IMR-90 (cell line): Measurements from ENCODE around the gene ZNF280B. TPM values are rescaled to one million over a fixed set of nuclear protein-coding genes. Genes with fewer than 3 reads are reported as not detected.

Experiments used
- ATAC-seq: fragments of 200-7000 bp; cut with Tn5 transposase; 2 replicates; pipeline ENCODE4 v1.9.1; 2020; ENCODE audit warnings: low read depth, mild to moderate bottlenecking, moderate library complexity
- BruUV-seq: library from RNA; stranded (reverse); fragments of 400-500 nt; replicated peaks from 2 replicates; lab custom pipeline; 2021; lab: Mats Ljungman, UMichigan
- CTCF ChIA-PET: fragments of 300-600 bp; formaldehyde crosslinking; extraction: SDS; loops from one replicate; lab custom pipeline; 2021; ENCODE audit warnings: antibody characterized with exemption; lab: Yijun Ruan, JAX
- POLR2A ChIA-PET: fragments of 300-600 bp; sonication (Branson Sonifier 250); formaldehyde crosslinking; loops from one replicate; lab custom pipeline; 2022; ENCODE audit warnings: antibody characterized with exemption; ENCODE audit not compliant: unreplicated experiment; lab: Charles Lee
- DNase-seq: peaks from one replicate; pipeline ENCODE4 v3.0.0; 2013
- H2AFZ ChIP-seq: replicated peaks from 2 replicates; pipeline ENCODE3; 2013; ENCODE audit warnings: low read length, mild to moderate bottlenecking; ENCODE audit not compliant: poor library complexity
- H2AK5ac ChIP-seq: 2 replicates; pipeline ENCODE4 v1.6.1; 2013; ENCODE audit warnings: low read depth, low read length, inconsistent platforms
- H2AK9ac ChIP-seq: replicated peaks from 2 replicates; pipeline ENCODE3; 2013; ENCODE audit warnings: mild to moderate bottlenecking, low read depth, low read length, moderate library complexity; ENCODE audit not compliant: poor library complexity
- H2BK120ac ChIP-seq: 2 replicates; pipeline ENCODE4 v1.6.1; 2013; ENCODE audit warnings: low read depth, low read length, inconsistent platforms
- H2BK15ac ChIP-seq: 3 replicates; pipeline ENCODE4 v1.6.1; 2013; ENCODE audit warnings: low read depth, low read length, inconsistent platforms
- H2BK20ac ChIP-seq: 2 replicates; pipeline ENCODE4 v1.6.1; 2013; ENCODE audit warnings: low read depth, mild to moderate bottlenecking, inconsistent platforms, low read length, moderate library complexity
- H2BK5ac ChIP-seq: 2 replicates; pipeline ENCODE4 v1.6.1; 2013; ENCODE audit warnings: mild to moderate bottlenecking, low read depth, low read length, inconsistent platforms; ENCODE audit not compliant: poor library complexity, severe bottlenecking
- H3K14ac ChIP-seq: replicated peaks from 2 replicates; pipeline ENCODE4 v1.6.1; 2013; ENCODE audit warnings: low read depth, low read length, inconsistent platforms
- H3K18ac ChIP-seq: 2 replicates; pipeline ENCODE4 v1.6.1; 2013; ENCODE audit warnings: low read depth, low read length, control low read depth
- H3K23ac ChIP-seq: 2 replicates; pipeline ENCODE4 v1.6.1; 2013; ENCODE audit warnings: low read depth, low read length, inconsistent platforms
- H3K27ac ChIP-seq: 2 replicates; pipeline ENCODE4 v1.5.1; 2013; ENCODE audit warnings: mild to moderate bottlenecking, control low read depth, low read length; ENCODE audit not compliant: insufficient read depth
- H3K27me3 ChIP-seq: 2 replicates; pipeline ENCODE4 v1.6.1; 2013; ENCODE audit warnings: low read length; ENCODE audit not compliant: control insufficient read depth, insufficient read depth
- H3K36me3 ChIP-seq: 2 replicates; pipeline ENCODE4 v1.6.1; 2013; ENCODE audit warnings: low read length, mixed read lengths; ENCODE audit not compliant: control insufficient read depth, insufficient read depth
- H3K4ac ChIP-seq: 2 replicates; pipeline ENCODE4 v1.6.1; 2013; ENCODE audit warnings: low read depth, low read length, inconsistent platforms
- H3K4me1 ChIP-seq: 2 replicates; pipeline ENCODE4 v1.6.1; 2013; ENCODE audit warnings: low read length, mixed read lengths; ENCODE audit not compliant: control insufficient read depth, insufficient read depth
- H3K4me2 ChIP-seq: 2 replicates; pipeline ENCODE4 v1.6.1; 2013; ENCODE audit warnings: low read depth, mild to moderate bottlenecking, control low read depth, low read length, moderate library complexity
- H3K4me3 ChIP-seq: 2 replicates; pipeline ENCODE4 v1.5.1; 2013; ENCODE audit warnings: low read depth, mild to moderate bottlenecking, control low read depth, low read length, moderate library complexity; ENCODE audit not compliant: insufficient read depth
- H3K56ac ChIP-seq: 2 replicates; pipeline ENCODE4 v1.6.1; 2013; ENCODE audit warnings: low read length, inconsistent platforms; ENCODE audit not compliant: insufficient read depth; ENCODE audit errors: extremely low read depth
- H3K79me1 ChIP-seq, 2 experiments: 2 replicates each; pipeline ENCODE4 v1.6.1; 2013; ENCODE audit warnings: low read length in 2 of 2, inconsistent platforms in 1 of 2, low read depth in 1 of 2
- H3K9ac ChIP-seq: 2 replicates; pipeline ENCODE4 v1.6.1; 2013; ENCODE audit warnings: low read depth, low read length, control low read depth
- H3K9me1 ChIP-seq: 2 replicates; pipeline ENCODE4 v1.6.1; 2013; ENCODE audit warnings: low read length, inconsistent platforms; ENCODE audit not compliant: insufficient read depth
- H3K9me3 ChIP-seq: 2 replicates; pipeline ENCODE4 v1.6.1; 2013; ENCODE audit warnings: low read length; ENCODE audit not compliant: control insufficient read depth, insufficient read depth
- H4K20me1 ChIP-seq: 2 replicates; pipeline ENCODE4 v1.6.1; 2013; ENCODE audit warnings: low read length, inconsistent platforms; ENCODE audit not compliant: insufficient read depth
- H4K5ac ChIP-seq: 2 replicates; pipeline ENCODE4 v1.6.1; 2013; ENCODE audit warnings: mild to moderate bottlenecking, low read depth, low read length, control low read depth
- H4K8ac ChIP-seq, 2 experiments: 2 replicates each; pipeline ENCODE4 v1.6.1; 2013; ENCODE audit warnings: low read depth in 2 of 2, low read length in 2 of 2, control low read depth in 1 of 2, inconsistent platforms in 1 of 2
- H4K91ac ChIP-seq: 2 replicates; pipeline ENCODE4 v1.6.1; 2013; ENCODE audit warnings: low read depth, low read length, inconsistent platforms; ENCODE audit not compliant: insufficient read depth
- RCOR1 ChIP-seq: IDR thresholded peaks from 2 replicates; pipeline ENCODE4 v1.6.1; 2012; ENCODE audit warnings: mild to moderate bottlenecking, low read length, improper control_type of control experiment; ENCODE audit not compliant: insufficient replicate concordance
- SMC3 ChIP-seq: fragments of 150-350 bp; IDR thresholded peaks from 2 replicates; pipeline ENCODE4 v1.6.1; 2016; ENCODE audit warnings: low read depth, mild to moderate bottlenecking, antibody characterized with exemption, low read length, moderate library complexity
- WGBS, 2 experiments: methylation state at CpG; one replicate each; pipeline versions ENCODE4 v1.1.5 to v1.1.7; 2013; ENCODE audit warnings: missing lambda C conversion rate in 2 of 2; ENCODE audit not compliant: insufficient read length in 1 of 2; ENCODE audit errors: extremely low coverage in 2 of 2; 5-methylcytosine and 5-hydroxymethylcytosine counted together
- dilution Hi-C: fragments of 300-500 bp; cut with HindIII; formaldehyde crosslinking; loops from one replicate; pipeline ENCODE4 v1.14.3; 2018; ENCODE audit warnings: low sequenced_read_pairs; ENCODE audit not compliant: unreplicated experiment
- in situ Hi-C: fragments of 300-500 bp; cut with MboI; formaldehyde crosslinking; loops from 3 replicates; pipeline ENCODE4 v1.14.3; 2019; ENCODE audit warnings: low sequenced_read_pairs, inconsistent platforms, mixed read lengths
- intact Hi-C: fragments of 100-400 bp; cut with micrococcal nuclease; formaldehyde crosslinking; loops from 2 replicates; pipeline ENCODE4 v1.10.0; 2022
- polyA plus RNA-seq, 3 experiments: library from polyadenylated mRNA; depleted of rRNA; stranded (reverse); fragments of >200 nt; gene quantifications; 2 replicates each; pipeline ENCODE4 v1.2.3, GENCODE V29; 2012; ENCODE audit warnings: low replicate concordance in 1 of 3
- total RNA-seq: library from RNA; depleted of rRNA; stranded (reverse); fragments of >200 nt; gene quantifications from 2 replicates; pipeline ENCODE4 v1.2.3, GENCODE V29; 2012

The ZNF280B gene
- total and polyA plus RNA-seq, 2 of the 4 experiments (the other 2 are of a cell fraction) = 0.65 to 1.4 TPM

DNA sequence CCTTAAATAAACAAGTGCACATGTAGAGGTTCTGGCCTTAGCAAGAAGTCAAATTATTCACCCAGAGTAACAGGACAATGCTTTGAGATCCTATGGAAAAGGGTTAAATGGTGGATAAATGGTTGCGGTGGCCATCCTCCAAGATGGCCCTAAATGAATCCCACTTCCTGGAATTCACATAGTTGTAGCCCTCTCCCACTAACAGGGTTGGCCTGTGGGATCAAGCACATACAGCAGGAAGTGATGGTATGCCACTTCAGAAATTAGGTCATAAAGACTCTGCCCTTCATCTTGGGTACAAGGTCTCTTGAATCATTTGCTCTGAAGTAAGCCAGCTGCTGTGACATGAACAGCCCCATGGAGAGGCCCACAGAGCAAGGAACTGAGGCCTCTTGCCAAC, 1.8 kb downstream of the ZNF280B start:
- WGBS, 2 experiments = no CpG with 5 or more reads among the region's 1 CpG
- H3K36me3 ChIP-seq = no peaks in the 10 kb centered on the region
- dilution Hi-C loops (no loop called here), intact Hi-C loops (no loop called here), in situ Hi-C loops (no loop called here)
- no peaks in the 10 kb centered on the region for H3K4me1 ChIP-seq
- no peak for ATAC-seq
- no peak overlapping the region for H4K8ac ChIP-seq
- H2BK15ac ChIP-seq = no peak overlapping the region
- H4K20me1 ChIP-seq = no peaks in the 10 kb centered on the region
- no peak overlapping the region for H2BK5ac ChIP-seq
- no peak overlapping the region for H2AK9ac ChIP-seq
- H4K5ac ChIP-seq = no peak overlapping the region
- H3K4me2 ChIP-seq = no peak overlapping the region
- H3K9me1 ChIP-seq = no peaks in the 10 kb centered on the region
- no peak overlapping the region for H3K23ac ChIP-seq
- H3K18ac ChIP-seq = no peak overlapping the region
- ChIA-PET POLR2A (no interaction called here), CTCF (interaction anchor here (0.8 kb wide), 1 partner anchor 17 kb away, joined by 4 read pairs; no protein-coding TSS in a partner anchor)
- no peak overlapping the region for H3K14ac ChIP-seq
- no peak overlapping the region for H3K56ac ChIP-seq
- no peak overlapping the region for H2AFZ ChIP-seq
- H3K4ac ChIP-seq = no peak overlapping the region
- H2BK20ac ChIP-seq = no peak overlapping the region
- no peak overlapping the region for H3K9ac ChIP-seq
- TF ChIP-seq RCOR1 = no peak
- TF ChIP-seq SMC3 = no peak
- no peak overlapping the region for H2BK120ac ChIP-seq
- H3K4me3 ChIP-seq = no peak overlapping the region
- H2AK5ac ChIP-seq = no peak overlapping the region
- 0 out of 4 replicates have a peak, but pooled peaks cover 0 to 3% of the 10 kb centered on the region in 2 experiments for H3K79me1 ChIP-seq
- BruUV-seq = no TSS peak
- H3K27me3 ChIP-seq = no peaks in the 10 kb centered on the region
- DNase-seq = no peak
- no peaks in the 10 kb centered on the region for H3K9me3 ChIP-seq
- H4K91ac ChIP-seq = no peak overlapping the region
- no peak overlapping the region for H3K27ac ChIP-seq
